Brain microvascular endothelial cell (primary cell): Measurements from ENCODE around the gene CDK11B.
"Not testable (repeated sequence)": the region's sequence is repeated elsewhere in the genome, so short reads cannot be mapped to it uniquely, and the experiment has no call there.

Experiments used
- DNase-seq: peaks from one replicate; pipeline ENCODE4 v3.0.0-alpha.2; 2020
- H3K27ac ChIP-seq: fragments of 250-450 bp; sonication (Bioruptor Pico); 2 replicates; pipeline ENCODE4 v1.5.1; 2020; ENCODE audit warnings: mild to moderate bottlenecking, moderate library complexity
- H3K27me3 ChIP-seq: fragments of 250-450 bp; sonication (Bioruptor Pico); replicated peaks from 2 replicates; pipeline ENCODE4 v1.5.1; 2020; ENCODE audit warnings: mild to moderate bottlenecking
- H3K36me3 ChIP-seq: fragments of 250-450 bp; sonication (Bioruptor Pico); replicated peaks from 2 replicates; pipeline ENCODE4 v1.5.1; 2020; ENCODE audit warnings: mild to moderate bottlenecking
- H3K4me3 ChIP-seq: 2 replicates; pipeline ENCODE4 v1.5.1; 2011; ENCODE audit warnings: low read depth, mild to moderate bottlenecking, control low read depth, low read length, moderate library complexity
- CTCF ChIP-seq: IDR thresholded peaks from 2 replicates; pipeline ENCODE4 v1.5.1; 2011; ENCODE audit warnings: low read depth, mild to moderate bottlenecking, moderate library complexity, low read length, control low read depth, inconsistent platforms; ENCODE audit errors: missing control alignments
- in situ Hi-C: cut with HindIII; loops from 2 replicates; pipeline ENCODE4 v1.10.0; 2017; ENCODE audit warnings: low sequenced_read_pairs, low pct_ligation_motif_present

The CDK11B gene

GRCh38 chr1:1638528-1638927, 20.3 kb downstream of the CDK11B start:
- in situ Hi-C loops, DNase-seq, H3K4me3 ChIP-seq, H3K27me3 ChIP-seq, H3K27ac ChIP-seq, H3K36me3 ChIP-seq: not testable (repeated sequence)

GRCh38 chr1:1637479-1637875, 21.3 kb downstream of the CDK11B start:
- H3K27me3 ChIP-seq, DNase-seq, H3K27ac ChIP-seq, in situ Hi-C loops, H3K4me3 ChIP-seq, H3K36me3 ChIP-seq: not testable (repeated sequence)

DNA sequence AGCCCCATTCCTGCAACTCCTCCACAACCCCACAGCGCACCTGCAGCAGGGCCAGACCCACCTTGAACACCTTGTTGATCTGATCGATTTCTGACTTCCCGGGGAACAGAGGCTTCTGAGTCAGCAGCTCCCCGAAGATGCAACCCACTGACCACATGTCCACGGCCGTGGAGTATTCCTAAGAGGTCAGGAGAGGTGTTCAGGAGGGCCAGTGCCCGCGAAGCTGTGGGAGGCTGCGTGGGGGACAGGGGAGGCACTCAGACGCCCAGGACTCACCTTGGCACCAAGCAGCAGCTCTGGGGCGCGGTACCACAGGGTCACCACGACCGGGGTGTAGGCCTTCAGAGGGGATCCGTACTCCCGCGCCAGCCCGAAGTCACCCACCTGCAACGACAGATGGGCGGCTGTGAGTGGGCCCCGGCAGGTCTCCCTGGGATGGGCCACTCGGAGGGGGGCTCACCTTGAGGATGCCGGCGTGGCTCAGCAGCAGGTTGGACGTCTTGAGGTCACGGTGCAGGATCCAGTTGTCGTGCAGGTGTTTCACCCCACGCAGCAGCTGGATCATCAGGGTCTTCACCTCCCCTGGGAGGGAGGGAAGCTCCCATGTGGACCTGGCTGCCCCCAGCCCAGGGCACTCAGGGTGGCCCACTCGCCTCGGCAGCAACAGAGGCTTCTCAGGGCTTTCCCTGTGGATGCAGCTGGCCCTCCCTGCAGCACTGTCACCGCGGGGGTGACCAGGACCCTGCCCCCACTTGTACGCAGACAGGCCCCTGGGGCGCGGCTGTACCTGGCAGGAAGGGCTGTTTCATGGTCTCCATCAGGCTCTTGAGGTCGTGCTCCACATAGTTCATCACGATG, 22.0 kb downstream of the CDK11B start:
- in situ Hi-C loops, DNase-seq, H3K27me3 ChIP-seq, H3K27ac ChIP-seq, H3K36me3 ChIP-seq, H3K4me3 ChIP-seq: not testable (repeated sequence)

GRCh38 chr1:1634613-1635012, 24.2 kb downstream of the CDK11B start:
- H3K36me3 ChIP-seq, H3K4me3 ChIP-seq, in situ Hi-C loops, DNase-seq, H3K27ac ChIP-seq: not testable (repeated sequence)
- peaks cover 17% of the 10 kb centered on the region for H3K27me3 ChIP-seq

DNA sequence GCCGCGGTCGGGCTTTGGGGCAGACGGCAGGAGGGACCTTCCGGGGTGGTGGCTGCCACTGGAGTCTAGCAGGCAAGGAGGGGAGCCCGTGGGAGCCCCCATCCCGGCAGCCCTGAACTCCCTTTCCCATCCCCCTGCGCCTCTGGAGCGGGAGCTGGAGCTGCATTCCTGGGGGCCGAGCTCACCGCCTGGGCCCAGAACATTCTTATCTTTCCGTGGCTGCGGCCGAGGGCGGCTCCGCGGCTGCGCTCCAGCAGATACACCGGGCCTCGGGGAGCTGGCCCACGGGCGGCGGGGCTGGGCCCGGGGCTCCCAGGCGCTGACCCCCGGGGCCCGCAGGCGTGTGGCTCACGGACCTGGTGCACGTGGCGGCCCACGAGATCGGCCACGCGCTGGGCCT, 25.4 kb downstream of the CDK11B start:
- H3K27ac ChIP-seq, H3K4me3 ChIP-seq, in situ Hi-C loops, DNase-seq: not testable (repeated sequence)
- peaks cover 10% of the 10 kb centered on the region for H3K36me3 ChIP-seq
- H3K27me3 ChIP-seq, result peaks cover 17% of the 10 kb centered on the region

DNA sequence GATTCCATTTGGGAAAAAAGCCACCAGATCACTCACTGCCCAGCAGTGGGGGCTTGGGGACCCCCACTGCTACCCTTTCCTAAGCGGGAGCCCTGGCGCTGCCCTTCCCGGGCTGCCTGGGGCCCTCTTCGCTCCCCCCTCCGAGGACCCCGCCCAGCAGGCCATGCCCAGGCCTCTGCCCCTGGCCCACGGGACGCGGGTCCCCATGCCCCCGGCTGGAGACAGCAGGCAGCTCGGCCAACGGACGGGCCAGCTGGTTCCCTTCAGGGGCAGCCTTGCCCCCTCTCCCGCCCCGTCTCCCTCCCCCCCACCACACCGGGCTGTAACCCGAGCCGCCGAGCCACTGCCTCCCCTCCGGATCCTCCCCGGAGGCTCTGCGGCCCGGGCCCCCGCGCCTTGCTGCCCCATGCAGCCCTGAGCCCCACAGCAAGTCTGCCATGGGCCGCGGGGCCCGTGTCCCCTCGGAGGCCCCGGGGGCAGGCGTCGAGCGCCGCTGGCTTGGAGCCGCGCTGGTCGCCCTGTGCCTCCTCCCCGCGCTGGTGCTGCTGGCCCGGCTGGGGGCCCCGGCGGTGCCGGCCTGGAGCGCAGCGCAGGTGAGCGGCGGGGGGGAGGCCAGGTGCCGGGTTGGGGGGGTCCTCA, 26.9 kb downstream of the CDK11B start, which contains the start of gene MMP23B:
Gene MMP23B, plus strand, starts transcription at position 392 of the 639 bp plus-strand sequence. Its CDS starts 46 bp downstream, at position 438.
- in situ Hi-C loops, result no loop called here
- Histone ChIP-seq H3K27me3 (peaks cover 17% of the 10 kb centered on the region), H3K36me3 (peaks cover 9% of the 10 kb centered on the region), H3K27ac (no peak within 1 kb of the TSS), H3K4me3 (no peak within 1 kb of the TSS)
- no peak for TF ChIP-seq CTCF
- DNase-seq, result no peak

DNA sequence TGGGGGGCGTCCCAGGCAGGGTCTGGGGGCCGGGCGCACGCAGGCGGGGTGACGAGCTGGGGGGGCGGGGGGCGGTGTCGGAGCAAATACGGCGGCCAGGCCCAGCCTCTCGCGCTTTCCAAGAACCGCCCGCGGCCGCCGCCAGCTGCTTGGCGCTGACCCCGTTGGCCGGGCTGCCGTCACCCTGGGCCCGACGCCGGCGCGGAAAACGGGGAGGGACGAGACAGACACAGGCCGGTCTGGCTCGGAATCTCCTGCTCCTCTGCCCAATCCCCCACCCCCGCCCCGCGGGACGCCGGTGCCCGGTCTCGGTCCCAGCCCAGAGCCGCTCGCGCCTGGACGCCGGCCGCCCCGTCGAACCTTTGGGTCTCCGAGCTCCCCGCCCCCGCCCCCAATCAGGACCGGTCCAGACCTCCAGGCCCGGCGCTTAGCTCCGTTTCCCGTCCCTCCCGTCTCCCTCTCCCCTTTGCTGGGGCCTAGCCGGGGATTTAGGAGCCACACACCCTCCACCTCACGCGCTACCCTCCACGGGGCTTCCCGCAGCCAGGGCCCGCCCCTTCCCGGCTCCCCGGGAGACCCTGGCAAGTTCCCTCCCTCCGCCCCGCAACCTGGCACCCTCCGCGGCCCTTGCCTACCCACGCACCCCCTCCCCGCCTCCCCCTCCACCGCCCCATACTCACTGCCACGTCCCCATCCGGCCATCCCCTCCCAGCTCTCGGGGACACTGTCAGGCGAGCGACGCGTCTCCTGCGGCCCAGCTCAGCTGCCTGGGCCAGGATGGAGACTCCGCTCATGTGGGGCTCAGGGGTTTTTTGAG, 27.6 kb downstream of the CDK11B start:
- in situ Hi-C loops, result no loop called here
- Histone ChIP-seq H3K27ac (no peak overlapping the region), H3K4me3 (no peak overlapping the region), H3K27me3 (peaks cover 17% of the 10 kb centered on the region), H3K36me3 (peaks cover 4% of the 10 kb centered on the region)
- DNase-seq, result no peak
- TF ChIP-seq CTCF, result no peak
